Neural cell (in vitro differentiated cells): ENCODE measurements around the gene SUCLG1. TPM values are rescaled to one million over a fixed set of nuclear protein-coding genes. Genes with fewer than 3 reads are reported as not detected.

ENCODE experiments used
- H2AFZ ChIP-seq: fragments of 200-600, 300-800 bp; sonication (generic), shearing (Covaris generic); 2 replicates; pipeline ENCODE4 v1.6.0; 2014; ENCODE audit warnings: low read depth, mild to moderate bottlenecking, antibody characterized with exemption, low read length, moderate library complexity
- H3F3A ChIP-seq: fragments of 200-600 bp; shearing (Covaris generic); 2 replicates; pipeline ENCODE4 v1.6.1; 2016; ENCODE audit warnings: mild to moderate bottlenecking, moderate library complexity, mixed read lengths, antibody characterized with exemption, low read length; ENCODE audit not compliant: insufficient read depth, poor library complexity, severe bottlenecking
- H3K27ac ChIP-seq: fragments of 200-600, 300-800 bp; sonication (generic), shearing (Covaris generic); 2 replicates; pipeline ENCODE4 v1.5.1; 2014; ENCODE audit warnings: mild to moderate bottlenecking, low read length, moderate library complexity
- H3K27me3 ChIP-seq: fragments of 300-800, 200-600 bp; sonication (generic), shearing (Covaris generic); 2 replicates; pipeline ENCODE4 v1.6.0; 2014; ENCODE audit warnings: mild to moderate bottlenecking, low read depth, low read length, moderate library complexity; ENCODE audit not compliant: insufficient read depth
- H3K36me3 ChIP-seq: fragments of 300-800, 200-600 bp; sonication (generic), shearing (Covaris generic); 2 replicates; pipeline ENCODE4 v1.5.1; 2014; ENCODE audit warnings: mild to moderate bottlenecking, antibody characterized with exemption, low read length, moderate library complexity; ENCODE audit not compliant: insufficient read depth
- H3K4me2 ChIP-seq: fragments of 300-800, 200-600 bp; sonication (generic), shearing (Covaris generic); 2 replicates; pipeline ENCODE4 v1.6.0; 2014; ENCODE audit warnings: mild to moderate bottlenecking, low read length
- H3K4me3 ChIP-seq: fragments of 300-800, 200-600 bp; sonication (generic), shearing (Covaris generic); 2 replicates; pipeline ENCODE4 v1.5.1; 2014; ENCODE audit warnings: mild to moderate bottlenecking, low read length, moderate library complexity
- H3K79me2 ChIP-seq: fragments of 200-600 bp; shearing (Covaris generic); replicated peaks from 2 replicates; pipeline ENCODE4 v1.6.0; 2014; ENCODE audit warnings: mild to moderate bottlenecking, low read length, moderate library complexity; ENCODE audit not compliant: insufficient read depth
- H3K9ac ChIP-seq: fragments of 300-800, 200-600 bp; sonication (generic), shearing (Covaris generic); 2 replicates; pipeline ENCODE4 v1.6.1; 2016; ENCODE audit warnings: mild to moderate bottlenecking, low read length, mixed read lengths
- H3K9me2 ChIP-seq: fragments of 200-600 bp; shearing (Covaris generic); 2 replicates; pipeline ENCODE4 v1.6.1; 2016; ENCODE audit warnings: mild to moderate bottlenecking, low read length, mixed read lengths; ENCODE audit not compliant: insufficient read depth
- H3K9me3 ChIP-seq: fragments of 200-600, 300-800 bp; sonication (generic), shearing (Covaris generic); 2 replicates; pipeline ENCODE4 v1.6.1; 2016; ENCODE audit warnings: mild to moderate bottlenecking, mixed run types, low read length, moderate library complexity, mixed read lengths
- H4K20me1 ChIP-seq: fragments of 200-600 bp; shearing (Covaris generic); 2 replicates; pipeline ENCODE4 v1.6.1; 2016; ENCODE audit warnings: mild to moderate bottlenecking, mixed run types; ENCODE audit not compliant: insufficient read depth
- EP300 ChIP-seq: fragments of 450-650 bp; conservative IDR thresholded peaks from 2 replicates; pipeline ENCODE4 v1.6.1; 2014; ENCODE audit warnings: antibody characterized with exemption, mild to moderate bottlenecking, moderate library complexity; ENCODE audit not compliant: poor library complexity, severe bottlenecking
- EZH2 ChIP-seq: fragments of 200-600, 300-800 bp; shearing (Covaris generic), sonication (generic); IDR thresholded peaks from 2 replicates; pipeline ENCODE4 v1.6.1; 2014; ENCODE audit warnings: antibody characterized with exemption, low read length, borderline replicate concordance, mild to moderate bottlenecking; ENCODE audit not compliant: insufficient read depth, poor library complexity, severe bottlenecking
- MXI1 ChIP-seq: fragments of 450-650 bp; conservative IDR thresholded peaks from 2 replicates; pipeline ENCODE4 v1.6.1; 2014; ENCODE audit warnings: antibody characterized with exemption, mild to moderate bottlenecking; ENCODE audit not compliant: poor library complexity, severe bottlenecking
- POLR2AphosphoS5 ChIP-seq: IDR thresholded peaks from 2 replicates; pipeline ENCODE4 v1.6.1; 2012
- RAD21 ChIP-seq: fragments of 450-650 bp; conservative IDR thresholded peaks from 2 replicates; pipeline ENCODE4 v1.6.1; 2014; ENCODE audit warnings: antibody characterized with exemption, mild to moderate bottlenecking, moderate library complexity
- SMC3 ChIP-seq: fragments of 450-650 bp; conservative IDR thresholded peaks from 2 replicates; pipeline ENCODE4 v1.6.1; 2014; ENCODE audit warnings: antibody characterized with exemption, mild to moderate bottlenecking, moderate library complexity; ENCODE audit not compliant: poor library complexity
- TAF1 ChIP-seq: IDR thresholded peaks from 2 replicates; pipeline ENCODE4 v1.6.1; 2012; ENCODE audit warnings: low read depth
- polyA plus RNA-seq: library from polyadenylated mRNA; depleted of rRNA; stranded (reverse); fragments of >200 nt; gene quantifications from 2 replicates; pipeline ENCODE4 v1.2.3, GENCODE V29; 2014
- TF ChIP-seq, protein P1 (sequence below): fragments of 450-650 bp; IDR thresholded peaks from 2 replicates; pipeline ENCODE4 v1.5.1; 2014; ENCODE audit warnings: antibody characterized with exemption, mild to moderate bottlenecking, moderate library complexity; ENCODE audit not compliant: poor library complexity, severe bottlenecking
- TF ChIP-seq, protein P2 (sequence below): IDR thresholded peaks from 2 replicates; pipeline ENCODE4 v1.6.1; 2012; ENCODE audit warnings: borderline replicate concordance

Gene SUCLG1
- polyA plus RNA-seq, 1 donor from 2014 or later: 135 TPM

DNA sequence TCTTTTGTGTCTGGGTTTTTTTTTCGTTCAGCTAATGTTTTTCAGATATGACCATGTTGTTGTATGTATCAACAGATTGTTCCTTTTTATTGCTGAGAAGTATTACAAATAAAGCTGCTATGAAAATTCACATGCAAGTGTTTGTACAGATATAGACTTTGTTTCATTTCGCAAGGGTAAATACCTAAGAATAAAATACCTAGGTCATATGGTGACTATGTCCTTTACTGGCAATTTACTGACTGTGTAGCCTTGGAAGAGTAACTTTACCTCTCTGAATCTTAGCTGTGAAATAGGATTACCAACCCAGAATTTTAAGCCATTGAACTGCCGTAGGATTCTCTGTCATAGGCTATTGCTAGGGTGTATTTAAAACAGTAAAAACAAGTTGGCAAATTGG is 38.2 kb upstream of the SUCLG1 start:
- Histone ChIP-seq H3F3A (no peaks in the 10 kb centered on the region), H3K9me3 (no peaks in the 10 kb centered on the region)
- no peak for TF ChIP-seq SMC3
- TF ChIP-seq RAD21: no peak
- TF ChIP-seq, protein P1, sequence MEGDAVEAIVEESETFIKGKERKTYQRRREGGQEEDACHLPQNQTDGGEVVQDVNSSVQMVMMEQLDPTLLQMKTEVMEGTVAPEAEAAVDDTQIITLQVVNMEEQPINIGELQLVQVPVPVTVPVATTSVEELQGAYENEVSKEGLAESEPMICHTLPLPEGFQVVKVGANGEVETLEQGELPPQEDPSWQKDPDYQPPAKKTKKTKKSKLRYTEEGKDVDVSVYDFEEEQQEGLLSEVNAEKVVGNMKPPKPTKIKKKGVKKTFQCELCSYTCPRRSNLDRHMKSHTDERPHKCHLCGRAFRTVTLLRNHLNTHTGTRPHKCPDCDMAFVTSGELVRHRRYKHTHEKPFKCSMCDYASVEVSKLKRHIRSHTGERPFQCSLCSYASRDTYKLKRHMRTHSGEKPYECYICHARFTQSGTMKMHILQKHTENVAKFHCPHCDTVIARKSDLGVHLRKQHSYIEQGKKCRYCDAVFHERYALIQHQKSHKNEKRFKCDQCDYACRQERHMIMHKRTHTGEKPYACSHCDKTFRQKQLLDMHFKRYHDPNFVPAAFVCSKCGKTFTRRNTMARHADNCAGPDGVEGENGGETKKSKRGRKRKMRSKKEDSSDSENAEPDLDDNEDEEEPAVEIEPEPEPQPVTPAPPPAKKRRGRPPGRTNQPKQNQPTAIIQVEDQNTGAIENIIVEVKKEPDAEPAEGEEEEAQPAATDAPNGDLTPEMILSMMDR: no peak
- TF ChIP-seq TAF1: no peak
- TF ChIP-seq EP300: no peak
- no peak for TF ChIP-seq POLR2AphosphoS5
- TF ChIP-seq, protein P2, sequence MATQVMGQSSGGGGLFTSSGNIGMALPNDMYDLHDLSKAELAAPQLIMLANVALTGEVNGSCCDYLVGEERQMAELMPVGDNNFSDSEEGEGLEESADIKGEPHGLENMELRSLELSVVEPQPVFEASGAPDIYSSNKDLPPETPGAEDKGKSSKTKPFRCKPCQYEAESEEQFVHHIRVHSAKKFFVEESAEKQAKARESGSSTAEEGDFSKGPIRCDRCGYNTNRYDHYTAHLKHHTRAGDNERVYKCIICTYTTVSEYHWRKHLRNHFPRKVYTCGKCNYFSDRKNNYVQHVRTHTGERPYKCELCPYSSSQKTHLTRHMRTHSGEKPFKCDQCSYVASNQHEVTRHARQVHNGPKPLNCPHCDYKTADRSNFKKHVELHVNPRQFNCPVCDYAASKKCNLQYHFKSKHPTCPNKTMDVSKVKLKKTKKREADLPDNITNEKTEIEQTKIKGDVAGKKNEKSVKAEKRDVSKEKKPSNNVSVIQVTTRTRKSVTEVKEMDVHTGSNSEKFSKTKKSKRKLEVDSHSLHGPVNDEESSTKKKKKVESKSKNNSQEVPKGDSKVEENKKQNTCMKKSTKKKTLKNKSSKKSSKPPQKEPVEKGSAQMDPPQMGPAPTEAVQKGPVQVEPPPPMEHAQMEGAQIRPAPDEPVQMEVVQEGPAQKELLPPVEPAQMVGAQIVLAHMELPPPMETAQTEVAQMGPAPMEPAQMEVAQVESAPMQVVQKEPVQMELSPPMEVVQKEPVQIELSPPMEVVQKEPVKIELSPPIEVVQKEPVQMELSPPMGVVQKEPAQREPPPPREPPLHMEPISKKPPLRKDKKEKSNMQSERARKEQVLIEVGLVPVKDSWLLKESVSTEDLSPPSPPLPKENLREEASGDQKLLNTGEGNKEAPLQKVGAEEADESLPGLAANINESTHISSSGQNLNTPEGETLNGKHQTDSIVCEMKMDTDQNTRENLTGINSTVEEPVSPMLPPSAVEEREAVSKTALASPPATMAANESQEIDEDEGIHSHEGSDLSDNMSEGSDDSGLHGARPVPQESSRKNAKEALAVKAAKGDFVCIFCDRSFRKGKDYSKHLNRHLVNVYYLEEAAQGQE: no peak

DNA sequence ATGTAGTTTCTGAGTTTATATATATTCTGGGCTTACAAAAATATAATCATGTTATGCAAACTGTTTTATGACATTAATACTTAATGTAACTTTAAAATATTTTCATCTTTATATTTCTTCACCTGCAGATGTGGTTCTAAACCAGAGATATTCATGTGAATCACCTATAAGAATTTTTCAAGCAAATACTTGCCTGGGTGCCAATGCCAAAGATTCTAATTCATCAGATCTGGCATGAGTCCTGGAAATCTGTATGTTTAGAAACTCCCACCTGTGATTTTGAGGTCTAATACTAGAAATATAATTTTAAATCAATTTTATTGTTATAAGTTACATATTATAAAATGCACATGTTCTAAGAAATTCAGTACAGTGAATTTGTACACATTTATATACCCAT is 37.3 kb upstream of the SUCLG1 start:
- no peaks in the 10 kb centered on the region for H3K79me2 ChIP-seq
- no peak overlapping the region for H3K9ac ChIP-seq
- H3K4me3 ChIP-seq: no peak overlapping the region
- no peaks in the 10 kb centered on the region for H3F3A ChIP-seq
- no peak for TF ChIP-seq EP300
- TF ChIP-seq POLR2AphosphoS5: no peak
- no peak for TF ChIP-seq RAD21
- TF ChIP-seq TAF1: no peak
- no peak for TF ChIP-seq MXI1
- TF ChIP-seq, protein P2: no peak
- TF ChIP-seq EZH2: no peak
- TF ChIP-seq, protein P1: no peak
- no peak for TF ChIP-seq SMC3
- H3K9me3 ChIP-seq: no peaks in the 10 kb centered on the region
- no peak overlapping the region for H3K4me2 ChIP-seq
- H3K9me2 ChIP-seq: no peaks in the 10 kb centered on the region
- H3K27me3 ChIP-seq: no peaks in the 10 kb centered on the region
- no peak overlapping the region for H2AFZ ChIP-seq
- H3K36me3 ChIP-seq: no peaks in the 10 kb centered on the region
- H3K27ac ChIP-seq: no peak overlapping the region
- no peaks in the 10 kb centered on the region for H4K20me1 ChIP-seq

More for the DNA sequence above, 38.2 kb upstream of the SUCLG1 start:
- no peaks in the 10 kb centered on the region for H3K9me2 ChIP-seq
- H4K20me1 ChIP-seq: no peaks in the 10 kb centered on the region
- no peaks in the 10 kb centered on the region for H3K79me2 ChIP-seq
- H2AFZ ChIP-seq: no peak overlapping the region
- H3K27ac ChIP-seq: no peak overlapping the region
- H3K36me3 ChIP-seq: no peaks in the 10 kb centered on the region
- no peak overlapping the region for H3K4me3 ChIP-seq
- H3K9ac ChIP-seq: no peak overlapping the region
- H3K27me3 ChIP-seq: no peaks in the 10 kb centered on the region
- no peak overlapping the region for H3K4me2 ChIP-seq
